IPS DF 6.9 (cell line): ENCODE results near the gene SLC24A2.

ENCODE experiments used
- DNase-seq: peaks from one replicate; pipeline ENCODE4 v3.0.0-alpha.2; 2013; ENCODE audit warnings: low read depth, low spot score
- H3K27ac ChIP-seq: one replicate; pipeline ENCODE4 v1.5.1; 2013; ENCODE audit warnings: low read length, control low read depth
- H3K27me3 ChIP-seq: 2 replicates; pipeline ENCODE4 v1.6.1; 2013; ENCODE audit warnings: mild to moderate bottlenecking, low read length; ENCODE audit not compliant: control insufficient read depth, insufficient read depth
- H3K36me3 ChIP-seq: 2 replicates; pipeline ENCODE4 v1.6.1; 2013; ENCODE audit warnings: low read length; ENCODE audit not compliant: control insufficient read depth, insufficient read depth
- H3K4me1 ChIP-seq: 2 replicates; pipeline ENCODE4 v1.6.1; 2013; ENCODE audit warnings: low read length; ENCODE audit not compliant: control insufficient read depth, insufficient read depth
- H3K4me3 ChIP-seq: 2 replicates; pipeline ENCODE4 v1.5.1; 2013; ENCODE audit warnings: mild to moderate bottlenecking, low read length
- H3K9me3 ChIP-seq: 2 replicates; pipeline ENCODE4 v1.6.1; 2013; ENCODE audit warnings: low read length, inconsistent platforms; ENCODE audit not compliant: control insufficient read depth, insufficient read depth
- WGBS: extraction: QIAGEN DNeasy Blood & Tissue Kit; methylation state at CpG from one replicate; pipeline ENCODE4 v1.1.7; 2013; ENCODE audit warnings: mixed read lengths, missing lambda C conversion rate; ENCODE audit not compliant: insufficient read length, insufficient coverage; 5-methylcytosine and 5-hydroxymethylcytosine counted together

Gene SLC24A2

GRCh38 chr9:19799784-19800183 is 10.9 kb upstream of the SLC24A2 start:
- no peak overlapping the region for H3K27ac ChIP-seq
- H3K27me3 ChIP-seq, result no peaks in the 10 kb centered on the region
- WGBS, result no CpG with 5 or more reads among the region's 3 CpGs
- H3K9me3 ChIP-seq, result no peaks in the 10 kb centered on the region
- H3K4me3 ChIP-seq, result no peak overlapping the region
- no peaks in the 10 kb centered on the region for H3K36me3 ChIP-seq
- no peak for DNase-seq
- peaks cover 3% of the 10 kb centered on the region; the same call in 1 of the 2 replicates for H3K4me1 ChIP-seq

GRCh38 chr9:19788152-19788551 is 685 bp downstream of the SLC24A2 start:
- Histone ChIP-seq H3K4me1 (no peaks in the 10 kb centered on the region), H3K27ac (no peak overlapping the region), H3K9me3 (no peaks in the 10 kb centered on the region), H3K4me3 (peak overlapping the region; percentile 65; the same call in 1 of the 2 replicates), H3K36me3 (no peaks in the 10 kb centered on the region; the same call in 1 of the 2 replicates), H3K27me3 (peaks cover 8% of the 10 kb centered on the region)
- no peak for DNase-seq
- WGBS, result no CpG with 5 or more reads among the region's 24 CpGs

- no peak for DNase-seq
- Histone ChIP-seq H3K9me3 (no peaks in the 10 kb centered on the region), H3K4me1 (no peaks in the 10 kb centered on the region), H3K36me3 (no peaks in the 10 kb centered on the region; the same call in 1 of the 2 replicates), H3K4me3 (peak overlapping the region; percentile 65; the same call in 1 of the 2 replicates), H3K27ac (no peak overlapping the region), H3K27me3 (peaks cover 8% of the 10 kb centered on the region)
- no CpG with 5 or more reads among the region's 4 CpGs for WGBS
Observed at GRCh38 chr9:19787672-19788071, 1.2 kb downstream of the SLC24A2 start.

- H3K4me3 ChIP-seq, result no peak overlapping the region
- no peaks in the 10 kb centered on the region for H3K4me1 ChIP-seq
- H3K36me3 ChIP-seq, result no peaks in the 10 kb centered on the region; the same call in 1 of the 2 replicates
- no peak overlapping the region for H3K27ac ChIP-seq
- DNase-seq, result no peak
- WGBS, result no CpG with 5 or more reads among the region's 1 CpG
- no peaks in the 10 kb centered on the region for H3K9me3 ChIP-seq
- peaks cover 8% of the 10 kb centered on the region; the same call in 1 of the 2 replicates for H3K27me3 ChIP-seq
Observed at GRCh38 chr9:19785230-19785629, 3.6 kb downstream of the SLC24A2 start.

- H3K36me3 ChIP-seq, result no peaks in the 10 kb centered on the region; the same call in 1 of the 2 replicates
- WGBS, result 100% methylated on average over 1 of the region's 4 CpGs
- no peak for DNase-seq
- H3K27ac ChIP-seq, result no peak overlapping the region
- H3K4me3 ChIP-seq, result no peak overlapping the region
- H3K9me3 ChIP-seq, result no peaks in the 10 kb centered on the region
- no peaks in the 10 kb centered on the region for H3K27me3 ChIP-seq
- H3K4me1 ChIP-seq, result no peaks in the 10 kb centered on the region
Observed at GRCh38 chr9:19784136-19784535, 4.7 kb downstream of the SLC24A2 start.

- Histone ChIP-seq H3K4me3 (no peak overlapping the region), H3K4me1 (no peaks in the 10 kb centered on the region), H3K9me3 (no peaks in the 10 kb centered on the region), H3K27me3 (no peaks in the 10 kb centered on the region), H3K27ac (no peak overlapping the region), H3K36me3 (no peaks in the 10 kb centered on the region; the same call in 1 of the 2 replicates)
- no CpG with 5 or more reads among the region's 2 CpGs for WGBS
- DNase-seq, result no peak
Observed at GRCh38 chr9:19783500-19783899, 5.3 kb downstream of the SLC24A2 start.

- no peak overlapping the region for H3K27ac ChIP-seq
- no CpG with 5 or more reads among the region's 3 CpGs for WGBS
- no peak for DNase-seq
- no peaks in the 10 kb centered on the region for H3K27me3 ChIP-seq
- H3K36me3 ChIP-seq, result no peaks in the 10 kb centered on the region; the same call in 1 of the 2 replicates
- H3K4me3 ChIP-seq, result no peak overlapping the region
- no peaks in the 10 kb centered on the region for H3K9me3 ChIP-seq
- no peaks in the 10 kb centered on the region for H3K4me1 ChIP-seq
Observed at GRCh38 chr9:19782005-19782404, 6.8 kb downstream of the SLC24A2 start.

GRCh38 chr9:19781240-19781639 is 7.6 kb downstream of the SLC24A2 start:
- no peak for DNase-seq
- Histone ChIP-seq H3K9me3 (no peaks in the 10 kb centered on the region), H3K4me1 (no peaks in the 10 kb centered on the region), H3K4me3 (no peak overlapping the region), H3K36me3 (no peaks in the 10 kb centered on the region; the same call in 1 of the 2 replicates), H3K27ac (no peak overlapping the region), H3K27me3 (no peaks in the 10 kb centered on the region)
- no CpG with 5 or more reads among the region's 2 CpGs for WGBS

- Histone ChIP-seq H3K4me1 (no peaks in the 10 kb centered on the region; the same call in 1 of the 2 replicates), H3K4me3 (no peak overlapping the region), H3K9me3 (no peaks in the 10 kb centered on the region), H3K27ac (no peak overlapping the region), H3K27me3 (no peaks in the 10 kb centered on the region), H3K36me3 (no peaks in the 10 kb centered on the region)
- DNase-seq, result no peak
- no CpG with 5 or more reads among the region's 4 CpGs for WGBS
Observed at GRCh38 chr9:19771446-19771845, 17.4 kb downstream of the SLC24A2 start.

- H3K4me1 ChIP-seq, result no peaks in the 10 kb centered on the region; the same call in 1 of the 2 replicates
- no peak for DNase-seq
- H3K9me3 ChIP-seq, result no peaks in the 10 kb centered on the region
- no peaks in the 10 kb centered on the region for H3K27me3 ChIP-seq
- H3K36me3 ChIP-seq, result no peaks in the 10 kb centered on the region
- H3K27ac ChIP-seq, result no peak overlapping the region
- no CpG with 5 or more reads among the region's 5 CpGs for WGBS
- no peak overlapping the region for H3K4me3 ChIP-seq
Observed at GRCh38 chr9:19770973-19771372, 17.9 kb downstream of the SLC24A2 start.

GRCh38 chr9:19769213-19769612 is 19.6 kb downstream of the SLC24A2 start:
- Histone ChIP-seq H3K36me3 (no peaks in the 10 kb centered on the region), H3K27ac (no peak overlapping the region), H3K27me3 (no peaks in the 10 kb centered on the region), H3K4me1 (no peaks in the 10 kb centered on the region; the same call in 1 of the 2 replicates), H3K4me3 (no peak overlapping the region), H3K9me3 (no peaks in the 10 kb centered on the region; the same call in 1 of the 2 replicates)
- WGBS, result 100% methylated on average over 3 of the region's 3 CpGs
- no peak for DNase-seq
